Neuronal stem cell (in vitro differentiated cells): ENCODE data around the gene XKRX.

ENCODE experiments used
- DNase-seq: peaks from one replicate; pipeline ENCODE4 v3.0.0-alpha.2; 2013; ENCODE audit warnings: low spot score
- H2AFZ ChIP-seq: one replicate; pipeline ENCODE4 v1.6.1; 2013; ENCODE audit warnings: mild to moderate bottlenecking, low read length, inconsistent platforms
- H2AK5ac ChIP-seq: 2 replicates; pipeline ENCODE4 v1.6.1; 2013; ENCODE audit warnings: low read depth, mild to moderate bottlenecking, inconsistent platforms, low read length, moderate library complexity, mixed read lengths
- H2BK120ac ChIP-seq: 2 replicates; pipeline ENCODE4 v1.6.1; 2013; ENCODE audit warnings: low read depth, mild to moderate bottlenecking, inconsistent platforms, low read length, moderate library complexity, mixed read lengths
- H2BK12ac ChIP-seq: one replicate; pipeline ENCODE4 v1.6.1; 2013; ENCODE audit warnings: low read length, inconsistent platforms
- H2BK15ac ChIP-seq: 2 replicates; pipeline ENCODE4 v1.6.1; 2013; ENCODE audit warnings: mild to moderate bottlenecking, low read length, inconsistent platforms, mixed read lengths
- H2BK5ac ChIP-seq: one replicate; pipeline ENCODE4 v1.6.1; 2013; ENCODE audit warnings: inconsistent platforms, mild to moderate bottlenecking, low read length, moderate library complexity
- H3K14ac ChIP-seq: one replicate; pipeline ENCODE4 v1.6.1; 2013; ENCODE audit warnings: low read length, inconsistent platforms
- H3K18ac ChIP-seq: 2 replicates; pipeline ENCODE4 v1.6.1; 2013; ENCODE audit warnings: low read length, inconsistent platforms
- H3K23ac ChIP-seq: 2 replicates; pipeline ENCODE4 v1.6.1; 2013; ENCODE audit warnings: low read depth, mild to moderate bottlenecking, mixed read lengths, low read length, inconsistent platforms; ENCODE audit not compliant: poor library complexity
- H3K27ac ChIP-seq: replicated peaks from 3 replicates; pipeline ENCODE4 v1.5.1; 2013; ENCODE audit warnings: low read length, inconsistent platforms
- H3K27me3 ChIP-seq, 3 experiments: 2 replicates each; pipeline ENCODE4 v1.6.1; 2013; ENCODE audit warnings: low read length in 3 of 3, mild to moderate bottlenecking in 2 of 3, inconsistent platforms in 1 of 3, low read depth in 1 of 3, mixed read lengths in 1 of 3, moderate library complexity in 1 of 3; ENCODE audit not compliant: control insufficient read depth in 3 of 3, insufficient read depth in 3 of 3
- H3K36me3 ChIP-seq, 2 donors: replicated peaks in 1 of 2; 2 replicates each; pipeline ENCODE4 v1.6.1; 2013; ENCODE audit warnings: low read length in 2 of 2; ENCODE audit not compliant: control insufficient read depth in 2 of 2, insufficient read depth in 2 of 2
- H3K4ac ChIP-seq: 2 replicates; pipeline ENCODE4 v1.6.1; 2013; ENCODE audit warnings: inconsistent platforms, mild to moderate bottlenecking, low read length, moderate library complexity
- H3K4me1 ChIP-seq, 2 donors: 1 replicate in 1 of 2; 2 replicates in 1 of 2; pipeline ENCODE4 v1.6.1; 2013; ENCODE audit warnings: low read length in 2 of 2, low read depth in 1 of 2; ENCODE audit not compliant: control insufficient read depth in 2 of 2, insufficient read depth in 1 of 2
- H3K4me2 ChIP-seq: one replicate; pipeline ENCODE4 v1.6.1; 2013; ENCODE audit warnings: mild to moderate bottlenecking, low read length, inconsistent platforms; ENCODE audit not compliant: insufficient read depth, poor library complexity, severe bottlenecking
- H3K4me3 ChIP-seq, 2 donors: 2 replicates each; pipeline ENCODE4 v1.5.1; 2013; ENCODE audit warnings: low read length in 2 of 2, mild to moderate bottlenecking in 2 of 2, inconsistent platforms in 1 of 2, moderate library complexity in 1 of 2
- H3K79me1 ChIP-seq: one replicate; pipeline ENCODE4 v1.6.1; 2013; ENCODE audit warnings: low read depth, mild to moderate bottlenecking, inconsistent platforms, low read length, moderate library complexity
- H3K9ac ChIP-seq: one replicate; pipeline ENCODE4 v1.6.1; 2013; ENCODE audit warnings: mild to moderate bottlenecking, low read depth, low read length, inconsistent platforms; ENCODE audit not compliant: poor library complexity
- H3K9me3 ChIP-seq, 2 donors: replicated peaks in 1 of 2; 2 replicates each; pipeline versions ENCODE3 to v1.6.1; 2013; ENCODE audit warnings: low read length in 2 of 2, mild to moderate bottlenecking in 2 of 2, inconsistent platforms in 1 of 2, low read depth in 1 of 2, mixed read lengths in 1 of 2, moderate library complexity in 1 of 2; ENCODE audit not compliant: control insufficient read depth in 2 of 2, insufficient read depth in 1 of 2
- H4K8ac ChIP-seq: one replicate; pipeline ENCODE4 v1.6.1; 2013; ENCODE audit warnings: low read depth, mild to moderate bottlenecking, inconsistent platforms, low read length, moderate library complexity
- H4K91ac ChIP-seq: one replicate; pipeline ENCODE4 v1.6.1; 2013; ENCODE audit warnings: low read length, low read depth, mild to moderate bottlenecking, inconsistent platforms; ENCODE audit not compliant: poor library complexity
- WGBS, 2 donors: extraction: QIAGEN DNeasy Blood & Tissue Kit; methylation state at CpG; one replicate each; pipeline ENCODE4 v1.1.7; 2013; ENCODE audit warnings: missing lambda C conversion rate in 2 of 2, mixed read lengths in 1 of 2; ENCODE audit not compliant: insufficient read length in 2 of 2, insufficient replicate concordance in 1 of 2; ENCODE audit errors: extremely low coverage in 2 of 2; 5-methylcytosine and 5-hydroxymethylcytosine counted together

The XKRX gene

DNA sequence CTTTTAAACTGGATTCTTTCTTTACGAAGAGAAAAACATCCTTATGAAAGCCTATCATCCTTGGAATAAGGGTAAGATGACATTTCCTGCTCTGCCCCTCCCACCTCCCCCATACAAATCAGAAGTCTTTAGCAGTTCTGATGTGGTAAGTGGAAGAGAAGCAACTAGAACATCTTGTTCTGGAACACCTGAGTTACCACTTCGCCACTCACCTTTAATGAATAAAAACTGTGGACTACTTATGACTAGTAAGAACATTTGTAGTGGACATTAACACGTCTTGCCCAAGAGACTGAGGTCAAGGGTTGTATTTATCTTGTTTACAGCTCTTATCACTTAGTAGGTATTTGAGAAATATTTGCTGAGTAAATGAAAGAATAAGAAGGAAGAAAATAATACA lies 4.3 kb downstream of the XKRX start:
- H2BK12ac ChIP-seq: no peak overlapping the region
- H3K79me1 ChIP-seq: no peaks in the 10 kb centered on the region
- H3K4ac ChIP-seq: no peak overlapping the region
- H3K27ac ChIP-seq: no peak overlapping the region
- H3K27me3 ChIP-seq: peaks cover 0 to 27% (median 4%) of the 10 kb centered on the region in 3 experiments
- no peak for DNase-seq
- H2AFZ ChIP-seq: no peak overlapping the region
- no peak overlapping the region for H3K18ac ChIP-seq
- no CpG with 5 or more reads among the region's 3 CpGs for WGBS, 2 donors
- no peak overlapping the region for H2AK5ac ChIP-seq
- no peaks in the 10 kb centered on the region for H3K9me3 ChIP-seq
- H3K9ac ChIP-seq: no peak overlapping the region
- H3K4me2 ChIP-seq: no peak overlapping the region
- H4K8ac ChIP-seq: no peak overlapping the region
- no peak overlapping the region for H2BK5ac ChIP-seq
- no peak overlapping the region for H2BK120ac ChIP-seq
- no peak overlapping the region for H3K4me3 ChIP-seq
- no peaks in the 10 kb centered on the region for H3K4me1 ChIP-seq
- H3K14ac ChIP-seq: no peak overlapping the region
- H4K91ac ChIP-seq: no peak overlapping the region
- no peak overlapping the region for H3K23ac ChIP-seq
- no peaks in the 10 kb centered on the region for H3K36me3 ChIP-seq
- H2BK15ac ChIP-seq: no peak overlapping the region

DNA sequence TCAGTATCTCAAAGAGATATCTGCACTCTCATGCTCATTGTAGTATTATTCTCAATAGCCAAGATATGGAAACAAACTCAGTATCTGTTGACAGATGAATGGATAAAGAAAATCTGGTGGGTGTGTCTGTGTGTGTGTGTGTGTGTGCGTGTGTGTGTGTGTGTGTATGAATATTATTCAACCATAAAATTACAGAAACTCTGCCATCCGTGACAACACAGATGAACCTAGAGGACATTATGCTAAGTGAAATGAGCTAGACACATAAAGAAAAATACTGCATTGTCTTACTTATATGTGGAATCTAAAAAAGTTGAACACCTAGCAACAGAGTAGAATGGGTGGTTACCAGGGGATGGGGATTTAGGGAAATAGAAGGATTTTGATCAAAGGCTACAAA lies 13.2 kb downstream of the XKRX start:
- no peak overlapping the region for H2AFZ ChIP-seq
- WGBS, 2 donors: no CpG with 5 or more reads among the region's 2 CpGs
- H3K4ac ChIP-seq: no peak overlapping the region
- no peak overlapping the region for H4K91ac ChIP-seq
- no peak overlapping the region for H3K27ac ChIP-seq
- DNase-seq: no peak
- H2BK5ac ChIP-seq: no peak overlapping the region
- no peak overlapping the region for H2BK12ac ChIP-seq
- no peaks in the 10 kb centered on the region for H3K4me1 ChIP-seq
- no peak overlapping the region for H3K4me3 ChIP-seq
- peaks cover 0 to 5% (median 0%) of the 10 kb centered on the region in 3 experiments for H3K27me3 ChIP-seq
- no peak overlapping the region for H3K23ac ChIP-seq
- H2BK120ac ChIP-seq: no peak overlapping the region
- no peaks in the 10 kb centered on the region for H3K79me1 ChIP-seq
- no peak overlapping the region for H3K14ac ChIP-seq
- H3K18ac ChIP-seq: no peak overlapping the region
- no peak overlapping the region for H3K9ac ChIP-seq
- no peak overlapping the region for H4K8ac ChIP-seq
- no peak overlapping the region for H2BK15ac ChIP-seq
- no peaks in the 10 kb centered on the region for H3K36me3 ChIP-seq
- no peak overlapping the region for H2AK5ac ChIP-seq
- H3K4me2 ChIP-seq: no peak overlapping the region
- H3K9me3 ChIP-seq: no peaks in the 10 kb centered on the region

DNA sequence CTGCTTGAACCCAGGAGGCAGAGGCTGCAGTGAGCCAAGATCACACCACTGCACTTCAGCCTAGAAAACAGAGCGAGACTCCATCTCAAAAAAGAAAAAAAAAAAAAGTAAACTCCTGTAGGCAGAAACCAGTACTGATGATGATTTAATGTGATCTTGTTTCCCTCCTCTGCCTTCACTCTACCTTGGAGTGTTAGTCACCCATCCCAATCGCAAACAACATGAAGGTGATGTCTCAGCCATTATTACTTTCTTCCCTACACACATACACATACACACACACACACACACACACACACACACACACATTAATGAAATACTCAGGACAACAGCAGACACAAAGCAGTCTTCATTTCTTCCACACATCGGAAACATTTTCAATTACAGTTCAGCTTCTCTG lies 15.6 kb downstream of the XKRX start:
- no peak overlapping the region for H3K14ac ChIP-seq
- H4K91ac ChIP-seq: no peak overlapping the region
- no peaks in the 10 kb centered on the region for H3K4me1 ChIP-seq
- no CpG with 5 or more reads among the region's 3 CpGs for WGBS, 2 donors
- H3K27ac ChIP-seq: no peak overlapping the region
- H2BK15ac ChIP-seq: no peak overlapping the region
- no peak overlapping the region for H3K9ac ChIP-seq
- H3K18ac ChIP-seq: no peak overlapping the region
- H3K9me3 ChIP-seq: no peaks in the 10 kb centered on the region
- no peak overlapping the region for H3K4me2 ChIP-seq
- H3K27me3 ChIP-seq: peaks cover 0 to 5% (median 0%) of the 10 kb centered on the region in 3 experiments
- H2BK120ac ChIP-seq: no peak overlapping the region
- no peak overlapping the region for H2BK12ac ChIP-seq
- no peak overlapping the region for H3K4me3 ChIP-seq
- no peak for DNase-seq
- no peak overlapping the region for H2AK5ac ChIP-seq
- H3K79me1 ChIP-seq: no peaks in the 10 kb centered on the region
- no peaks in the 10 kb centered on the region for H3K36me3 ChIP-seq
- H4K8ac ChIP-seq: no peak overlapping the region
- no peak overlapping the region for H2BK5ac ChIP-seq
- H2AFZ ChIP-seq: no peak overlapping the region
- H3K4ac ChIP-seq: no peak overlapping the region
- no peak overlapping the region for H3K23ac ChIP-seq

DNA sequence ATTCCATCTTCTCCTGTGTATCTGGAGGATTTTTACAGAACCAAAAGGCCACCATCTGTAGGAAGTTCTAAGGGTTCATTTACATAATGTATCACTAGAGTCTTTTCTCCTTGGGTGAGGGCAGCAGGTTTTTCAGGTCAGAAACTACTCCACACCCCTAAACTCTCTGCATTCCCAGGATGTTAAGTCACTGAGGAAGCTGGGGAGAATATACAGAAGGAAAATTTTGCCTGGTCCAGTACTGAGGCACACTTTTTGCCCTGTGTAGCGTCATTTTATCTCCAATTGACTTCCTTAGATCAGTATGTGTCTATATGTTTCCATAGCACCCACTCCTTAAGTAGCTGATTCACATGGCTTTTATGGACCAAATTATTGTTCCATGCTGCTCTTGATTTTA lies 17.0 kb downstream of the XKRX start:
- Histone ChIP-seq H3K4ac (no peak overlapping the region), H3K36me3 (no peaks in the 10 kb centered on the region), H2AFZ (no peak overlapping the region), H2BK15ac (no peak overlapping the region), H2AK5ac (no peak overlapping the region), H4K8ac (no peak overlapping the region), H3K9ac (no peak overlapping the region), H3K23ac (no peak overlapping the region), H3K27me3 (peaks cover 0 to 5% (median 0%) of the 10 kb centered on the region in 3 experiments), H2BK12ac (no peak overlapping the region), H4K91ac (no peak overlapping the region), H3K79me1 (no peaks in the 10 kb centered on the region), H3K18ac (no peak overlapping the region), H3K4me3 (no peak overlapping the region), H2BK120ac (no peak overlapping the region), H3K9me3 (no peaks in the 10 kb centered on the region), H3K4me1 (no peaks in the 10 kb centered on the region), H2BK5ac (no peak overlapping the region), H3K27ac (no peak overlapping the region), H3K4me2 (no peak overlapping the region), H3K14ac (no peak overlapping the region)
- no peak for DNase-seq
- no CpG with 5 or more reads among the region's 1 CpG for WGBS, 2 donors
